ENCODE data around the gene PWWP2B.

DNA sequence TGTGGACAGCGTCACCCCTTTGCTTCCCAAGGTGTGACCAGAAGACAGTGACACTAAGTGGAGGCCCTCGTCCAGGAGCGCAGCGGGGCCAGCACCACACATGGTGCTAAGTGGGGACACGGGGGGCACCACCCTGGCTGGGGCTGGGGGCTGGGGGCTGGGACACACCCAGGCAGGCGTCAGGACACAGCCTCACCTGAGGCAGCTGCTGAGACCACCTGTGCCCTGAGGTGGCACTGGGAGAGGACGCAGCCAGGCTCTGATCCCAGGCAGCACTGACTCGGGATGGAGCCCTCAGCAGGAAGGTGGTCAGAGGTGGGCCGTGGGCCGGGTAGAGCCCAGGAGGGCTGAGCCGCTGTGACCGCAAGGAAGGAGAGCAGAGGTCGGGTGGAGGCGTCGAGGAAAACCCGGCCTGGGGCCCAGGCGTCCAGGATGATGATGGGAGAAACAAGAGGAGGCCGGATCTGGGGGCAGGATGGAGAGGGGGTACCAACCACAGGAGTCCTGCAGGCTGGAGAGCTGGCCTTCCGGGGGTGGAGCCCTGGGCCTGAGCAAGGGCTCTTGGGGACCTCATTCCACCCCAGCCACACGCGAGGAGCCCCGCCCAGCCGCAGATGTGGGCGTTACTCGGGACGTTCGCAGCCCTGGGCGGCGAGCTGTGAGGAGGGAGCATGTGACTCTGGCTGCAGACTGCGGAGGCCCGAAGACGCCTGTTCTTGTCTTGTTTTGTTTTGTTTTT is 42.5 kb upstream of the PWWP2B start:
- TF ChIP-seq CTCF (IDR thresholded peaks at IDR 0.05) (no peak), REST (IDR thresholded peaks at IDR 0.05; ENCODE audit: insufficient read depth in 1 of 2, low read depth in 2 of 2, low read length in 1 of 2) (no peak), TCF7L2 (IDR thresholded peaks at IDR 0.05; ENCODE audit: low read depth, low read length) (no peak), SIN3A (IDR thresholded peaks at IDR 0.05; ENCODE audit: borderline replicate concordance, insufficient read depth, low read depth, low read length) (no peak), POLR2AphosphoS5 (IDR thresholded peaks at IDR 0.05; ENCODE audit: low read depth, low read length) (no peak)

Measured in Panc1 (cell line).